ENCODE results near the gene ST7. TPM values are rescaled to one million over a fixed set of nuclear protein-coding genes. Genes with fewer than 3 reads are reported as not detected.

The ST7 gene
- total and polyA plus RNA-seq, 2 of the 8 experiments (the other 6 are each of a cell fraction or from before 2014, with no cell fraction given): 16.3 to 18.0 TPM

DNA sequence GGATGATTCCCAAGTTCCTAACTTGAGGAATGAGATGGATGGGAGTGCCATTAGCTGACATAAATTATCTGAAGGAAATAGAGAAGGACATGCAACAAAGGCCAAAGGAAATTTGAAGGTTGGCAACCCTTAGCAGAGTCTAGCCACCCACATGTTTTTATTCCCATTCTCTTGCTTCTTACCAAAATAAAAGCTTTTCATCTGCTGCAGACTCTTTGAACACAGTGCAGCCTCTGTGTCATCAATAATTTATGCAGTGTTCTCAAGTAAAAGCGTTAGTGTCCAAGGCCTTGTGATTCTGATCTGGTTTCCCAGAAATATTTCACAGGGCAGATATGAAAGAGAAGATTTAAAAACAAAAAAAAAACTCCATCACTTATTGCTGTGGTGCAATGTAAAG lies 98.5 kb downstream of the ST7 start (continued):
- TF ChIP-seq, protein P1, sequence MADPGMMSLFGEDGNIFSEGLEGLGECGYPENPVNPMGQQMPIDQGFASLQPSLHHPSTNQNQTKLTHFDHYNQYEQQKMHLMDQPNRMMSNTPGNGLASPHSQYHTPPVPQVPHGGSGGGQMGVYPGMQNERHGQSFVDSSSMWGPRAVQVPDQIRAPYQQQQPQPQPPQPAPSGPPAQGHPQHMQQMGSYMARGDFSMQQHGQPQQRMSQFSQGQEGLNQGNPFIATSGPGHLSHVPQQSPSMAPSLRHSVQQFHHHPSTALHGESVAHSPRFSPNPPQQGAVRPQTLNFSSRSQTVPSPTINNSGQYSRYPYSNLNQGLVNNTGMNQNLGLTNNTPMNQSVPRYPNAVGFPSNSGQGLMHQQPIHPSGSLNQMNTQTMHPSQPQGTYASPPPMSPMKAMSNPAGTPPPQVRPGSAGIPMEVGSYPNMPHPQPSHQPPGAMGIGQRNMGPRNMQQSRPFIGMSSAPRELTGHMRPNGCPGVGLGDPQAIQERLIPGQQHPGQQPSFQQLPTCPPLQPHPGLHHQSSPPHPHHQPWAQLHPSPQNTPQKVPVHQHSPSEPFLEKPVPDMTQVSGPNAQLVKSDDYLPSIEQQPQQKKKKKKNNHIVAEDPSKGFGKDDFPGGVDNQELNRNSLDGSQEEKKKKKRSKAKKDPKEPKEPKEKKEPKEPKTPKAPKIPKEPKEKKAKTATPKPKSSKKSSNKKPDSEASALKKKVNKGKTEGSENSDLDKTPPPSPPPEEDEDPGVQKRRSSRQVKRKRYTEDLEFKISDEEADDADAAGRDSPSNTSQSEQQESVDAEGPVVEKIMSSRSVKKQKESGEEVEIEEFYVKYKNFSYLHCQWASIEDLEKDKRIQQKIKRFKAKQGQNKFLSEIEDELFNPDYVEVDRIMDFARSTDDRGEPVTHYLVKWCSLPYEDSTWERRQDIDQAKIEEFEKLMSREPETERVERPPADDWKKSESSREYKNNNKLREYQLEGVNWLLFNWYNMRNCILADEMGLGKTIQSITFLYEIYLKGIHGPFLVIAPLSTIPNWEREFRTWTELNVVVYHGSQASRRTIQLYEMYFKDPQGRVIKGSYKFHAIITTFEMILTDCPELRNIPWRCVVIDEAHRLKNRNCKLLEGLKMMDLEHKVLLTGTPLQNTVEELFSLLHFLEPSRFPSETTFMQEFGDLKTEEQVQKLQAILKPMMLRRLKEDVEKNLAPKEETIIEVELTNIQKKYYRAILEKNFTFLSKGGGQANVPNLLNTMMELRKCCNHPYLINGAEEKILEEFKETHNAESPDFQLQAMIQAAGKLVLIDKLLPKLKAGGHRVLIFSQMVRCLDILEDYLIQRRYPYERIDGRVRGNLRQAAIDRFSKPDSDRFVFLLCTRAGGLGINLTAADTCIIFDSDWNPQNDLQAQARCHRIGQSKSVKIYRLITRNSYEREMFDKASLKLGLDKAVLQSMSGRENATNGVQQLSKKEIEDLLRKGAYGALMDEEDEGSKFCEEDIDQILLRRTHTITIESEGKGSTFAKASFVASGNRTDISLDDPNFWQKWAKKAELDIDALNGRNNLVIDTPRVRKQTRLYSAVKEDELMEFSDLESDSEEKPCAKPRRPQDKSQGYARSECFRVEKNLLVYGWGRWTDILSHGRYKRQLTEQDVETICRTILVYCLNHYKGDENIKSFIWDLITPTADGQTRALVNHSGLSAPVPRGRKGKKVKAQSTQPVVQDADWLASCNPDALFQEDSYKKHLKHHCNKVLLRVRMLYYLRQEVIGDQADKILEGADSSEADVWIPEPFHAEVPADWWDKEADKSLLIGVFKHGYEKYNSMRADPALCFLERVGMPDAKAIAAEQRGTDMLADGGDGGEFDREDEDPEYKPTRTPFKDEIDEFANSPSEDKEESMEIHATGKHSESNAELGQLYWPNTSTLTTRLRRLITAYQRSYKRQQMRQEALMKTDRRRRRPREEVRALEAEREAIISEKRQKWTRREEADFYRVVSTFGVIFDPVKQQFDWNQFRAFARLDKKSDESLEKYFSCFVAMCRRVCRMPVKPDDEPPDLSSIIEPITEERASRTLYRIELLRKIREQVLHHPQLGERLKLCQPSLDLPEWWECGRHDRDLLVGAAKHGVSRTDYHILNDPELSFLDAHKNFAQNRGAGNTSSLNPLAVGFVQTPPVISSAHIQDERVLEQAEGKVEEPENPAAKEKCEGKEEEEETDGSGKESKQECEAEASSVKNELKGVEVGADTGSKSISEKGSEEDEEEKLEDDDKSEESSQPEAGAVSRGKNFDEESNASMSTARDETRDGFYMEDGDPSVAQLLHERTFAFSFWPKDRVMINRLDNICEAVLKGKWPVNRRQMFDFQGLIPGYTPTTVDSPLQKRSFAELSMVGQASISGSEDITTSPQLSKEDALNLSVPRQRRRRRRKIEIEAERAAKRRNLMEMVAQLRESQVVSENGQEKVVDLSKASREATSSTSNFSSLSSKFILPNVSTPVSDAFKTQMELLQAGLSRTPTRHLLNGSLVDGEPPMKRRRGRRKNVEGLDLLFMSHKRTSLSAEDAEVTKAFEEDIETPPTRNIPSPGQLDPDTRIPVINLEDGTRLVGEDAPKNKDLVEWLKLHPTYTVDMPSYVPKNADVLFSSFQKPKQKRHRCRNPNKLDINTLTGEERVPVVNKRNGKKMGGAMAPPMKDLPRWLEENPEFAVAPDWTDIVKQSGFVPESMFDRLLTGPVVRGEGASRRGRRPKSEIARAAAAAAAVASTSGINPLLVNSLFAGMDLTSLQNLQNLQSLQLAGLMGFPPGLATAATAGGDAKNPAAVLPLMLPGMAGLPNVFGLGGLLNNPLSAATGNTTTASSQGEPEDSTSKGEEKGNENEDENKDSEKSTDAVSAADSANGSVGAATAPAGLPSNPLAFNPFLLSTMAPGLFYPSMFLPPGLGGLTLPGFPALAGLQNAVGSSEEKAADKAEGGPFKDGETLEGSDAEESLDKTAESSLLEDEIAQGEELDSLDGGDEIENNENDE (IDR thresholded peaks at IDR 0.05; ENCODE audit: insufficient replicate concordance, low read length): no peak
- no peak for TF ChIP-seq CTBP2 (IDR thresholded peaks at IDR 0.05; ENCODE audit: borderline replicate concordance, insufficient read depth, insufficient read length, low read length)
- TF ChIP-seq EGR1 (IDR thresholded peaks at IDR 0.05; ENCODE audit: borderline replicate concordance, low read depth, low read length): no peak
- no peak for TF ChIP-seq ZNF274 (IDR thresholded peaks at IDR 0.05; ENCODE audit: borderline replicate concordance, extremely low read depth, low read length)
- TF ChIP-seq KDM1A (IDR thresholded peaks at IDR 0.05; ENCODE audit: borderline replicate concordance, low read length): no peak
- no peak for TF ChIP-seq SP1 (IDR thresholded peaks at IDR 0.05; ENCODE audit: low read depth, low read length)
- TF ChIP-seq, protein P2, sequence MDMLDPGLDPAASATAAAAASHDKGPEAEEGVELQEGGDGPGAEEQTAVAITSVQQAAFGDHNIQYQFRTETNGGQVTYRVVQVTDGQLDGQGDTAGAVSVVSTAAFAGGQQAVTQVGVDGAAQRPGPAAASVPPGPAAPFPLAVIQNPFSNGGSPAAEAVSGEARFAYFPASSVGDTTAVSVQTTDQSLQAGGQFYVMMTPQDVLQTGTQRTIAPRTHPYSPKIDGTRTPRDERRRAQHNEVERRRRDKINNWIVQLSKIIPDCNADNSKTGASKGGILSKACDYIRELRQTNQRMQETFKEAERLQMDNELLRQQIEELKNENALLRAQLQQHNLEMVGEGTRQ (IDR thresholded peaks at IDR 0.05; ENCODE audit: low read length): no peak
- TF ChIP-seq BACH1 (IDR thresholded peaks at IDR 0.05; ENCODE audit: low read length): no peak
- TF ChIP-seq, protein P3, sequence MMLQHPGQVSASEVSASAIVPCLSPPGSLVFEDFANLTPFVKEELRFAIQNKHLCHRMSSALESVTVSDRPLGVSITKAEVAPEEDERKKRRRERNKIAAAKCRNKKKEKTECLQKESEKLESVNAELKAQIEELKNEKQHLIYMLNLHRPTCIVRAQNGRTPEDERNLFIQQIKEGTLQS (IDR thresholded peaks at IDR 0.05; ENCODE audit: insufficient read depth, low read depth, low read length): no peak
- TF ChIP-seq CBX5 (IDR thresholded peaks at IDR 0.05; ENCODE audit: low read depth, low read length): no peak

Measured in H1 (cell line).